Measurements from ENCODE around the gene GRID1.

- TF ChIP-seq IRF2 (CRISPR knock-in tag; IDR thresholded peaks at IDR 0.05; ENCODE audit: borderline replicate concordance, low read depth) (no peak), MAX (CRISPR knock-in tag; IDR thresholded peaks at IDR 0.05) (no peak), USF2 (CRISPR knock-in tag; IDR thresholded peaks at IDR 0.05) (no peak), USF1 (CRISPR knock-in tag; IDR thresholded peaks at IDR 0.05) (no peak), CTCF (IDR thresholded peaks at IDR 0.05) (no peak), E2F1 (CRISPR knock-in tag; IDR thresholded peaks at IDR 0.05) (no peak), TP53 (CRISPR knock-in tag; IDR thresholded peaks at IDR 0.05) (no peak), PRDM15 (CRISPR knock-in tag; IDR thresholded peaks at IDR 0.05) (no peak), ATF3 (CRISPR knock-in tag; conservative IDR thresholded peaks at IDR 0.05) (no peak), JAZF1 (CRISPR knock-in tag; IDR thresholded peaks at IDR 0.05) (no peak), ZNF138 (CRISPR knock-in tag; conservative IDR thresholded peaks at IDR 0.05) (no peak), NR3C1 (CRISPR knock-in tag; conservative IDR thresholded peaks at IDR 0.05; ENCODE audit: low read depth) (no peak), NFE2L1 (CRISPR knock-in tag; IDR thresholded peaks at IDR 0.05) (no peak)
These were observed 439.6 kb downstream of the GRID1 start for GRCh38 chr10:85926986-85927385.

Data from WTC11 (cell line).